H1 (cell line): ENCODE measurements around the gene CCNI. TPM values are rescaled to one million over a fixed set of nuclear protein-coding genes. Genes with fewer than 3 reads are reported as not detected.

Experiments used
- CTCF ChIA-PET: fragments of 300-600 bp; sonication (Branson Sonifier 250); formaldehyde crosslinking; loops from one replicate; lab custom pipeline; 2021; ENCODE audit not compliant: partially characterized antibody; lab: Charles Lee
- POLR2A ChIA-PET: fragments of 300-600 bp; sonication (Branson Sonifier 250); formaldehyde crosslinking; loops from one replicate; lab custom pipeline; 2021; ENCODE audit warnings: inconsistent platforms; ENCODE audit not compliant: partially characterized antibody; lab: Charles Lee
- DNase-seq, 2 experiments: peaks; one replicate each; pipeline versions ENCODE4 v3.0.0 to v3.0.0-alpha.2; 2010 to 2022; ENCODE audit warnings: low spot score in 2 of 2, low read depth in 1 of 2, mixed read lengths in 1 of 2
- FAIRE-seq: peaks from 2 replicates; lab custom pipeline; 2011; peaks lifted over from hg19 to GRCh38; lab: Jason Lieb, UNC
- H2AFZ ChIP-seq: 2 replicates; pipeline ENCODE4 v1.8.1; 2012; ENCODE audit warnings: low read length, inconsistent platforms
- H2AK5ac ChIP-seq: 2 replicates; pipeline ENCODE4 v1.6.1; 2013; ENCODE audit warnings: low read depth, low read length
- H2BK120ac ChIP-seq: replicated peaks from 2 replicates; pipeline ENCODE3; 2013; ENCODE audit warnings: low read depth, low read length, inconsistent platforms
- H2BK12ac ChIP-seq: 2 replicates; pipeline ENCODE4 v1.6.1; 2013; ENCODE audit warnings: low read depth, low read length
- H2BK15ac ChIP-seq: 2 replicates; pipeline ENCODE4 v1.6.1; 2013; ENCODE audit warnings: low read length
- H2BK20ac ChIP-seq: 2 replicates; pipeline ENCODE4 v1.6.1; 2013; ENCODE audit warnings: low read length
- H2BK5ac ChIP-seq: 2 replicates; pipeline ENCODE4 v1.6.1; 2013; ENCODE audit warnings: low read depth, low read length
- H3K14ac ChIP-seq: 2 replicates; pipeline ENCODE4 v1.6.1; 2013; ENCODE audit warnings: inconsistent platforms; ENCODE audit not compliant: insufficient read length
- H3K18ac ChIP-seq: 2 replicates; pipeline ENCODE4 v1.6.1; 2013; ENCODE audit warnings: low read length; ENCODE audit errors: extremely low read depth
- H3K23ac ChIP-seq: 2 replicates; pipeline ENCODE4 v1.6.1; 2013; ENCODE audit warnings: inconsistent platforms; ENCODE audit not compliant: insufficient read length
- H3K23me2 ChIP-seq: 2 replicates; pipeline ENCODE4 v1.6.1; 2013; ENCODE audit warnings: low read depth, low read length
- H3K27ac ChIP-seq: 2 replicates; pipeline ENCODE4 v1.6.1; 2011; ENCODE audit warnings: low read depth, low read length, inconsistent platforms
- H3K27me3 ChIP-seq, 4 experiments: replicated peaks in 1 of 4; 1 replicate in 1 of 4; 2 replicates in 3 of 4; pipeline versions ENCODE4 v1.6.1 to v1.8.1; 2011 to 2013; ENCODE audit warnings: low read length in 3 of 4, mild to moderate bottlenecking in 3 of 4, inconsistent platforms in 2 of 4, mixed read lengths in 2 of 4, moderate library complexity in 1 of 4; ENCODE audit not compliant: control insufficient read depth in 3 of 4, insufficient read depth in 3 of 4; ENCODE audit errors: extremely low read depth in 1 of 4
- H3K36me3 ChIP-seq, 4 experiments: 2 replicates each; pipeline versions ENCODE4 v1.6.1 to v1.8.1; 2011 to 2013; ENCODE audit warnings: mild to moderate bottlenecking in 4 of 4, low read length in 3 of 4, moderate library complexity in 2 of 4, control low read depth in 1 of 4, inconsistent platforms in 1 of 4; ENCODE audit not compliant: insufficient read depth in 4 of 4, control insufficient read depth in 2 of 4
- H3K4ac ChIP-seq: replicated peaks from 2 replicates; pipeline ENCODE3; 2013; ENCODE audit warnings: low read length, low read depth, mixed read lengths, inconsistent platforms; ENCODE audit not compliant: insufficient read length
- H3K4me1 ChIP-seq, 4 experiments: replicated peaks in 1 of 4; 1 replicate in 1 of 4; 2 replicates in 3 of 4; pipeline versions ENCODE4 v1.6.1 to v1.8.1; 2011 to 2013; ENCODE audit warnings: low read length in 3 of 4, inconsistent platforms in 2 of 4, mixed read lengths in 1 of 4; ENCODE audit not compliant: insufficient read depth in 4 of 4, control insufficient read depth in 3 of 4
- H3K4me2 ChIP-seq, 2 experiments: 2 replicates each; pipeline versions ENCODE4 v1.6.1 to v1.8.1; 2011 to 2013; ENCODE audit warnings: low read depth in 2 of 2, low read length in 2 of 2, control low read depth in 1 of 2, inconsistent platforms in 1 of 2, mild to moderate bottlenecking in 1 of 2; ENCODE audit not compliant: insufficient read depth in 1 of 2
- H3K4me3 ChIP-seq, 4 experiments: fragments of 200-600, 300-600 bp in 1 of 4; sonication (generic), shearing (Covaris generic), sonication (Bioruptor Twin) in 1 of 4; 2 replicates each; pipeline versions ENCODE4 v1.5.1 to v1.8.1; 2011 to 2016; ENCODE audit warnings: low read length in 4 of 4, low read depth in 3 of 4, control low read depth in 2 of 4, inconsistent platforms in 2 of 4, mild to moderate bottlenecking in 2 of 4, mixed read lengths in 1 of 4, moderate library complexity in 1 of 4; ENCODE audit not compliant: insufficient read depth in 2 of 4; ENCODE audit errors: extremely low read depth in 1 of 4
- H3K56ac ChIP-seq: replicated peaks from 2 replicates; pipeline ENCODE3; 2013; ENCODE audit warnings: low read depth, mild to moderate bottlenecking, mixed read lengths, low read length, inconsistent platforms; ENCODE audit not compliant: insufficient read length
- H3K79me1 ChIP-seq: 2 replicates; pipeline ENCODE4 v1.6.1; 2013; ENCODE audit warnings: low read depth, low read length, control low read depth
- H3K79me2 ChIP-seq, 2 experiments: 2 replicates each; pipeline versions ENCODE4 v1.6.1 to v1.8.1; 2012 to 2013; ENCODE audit warnings: low read length in 2 of 2, mild to moderate bottlenecking in 2 of 2, inconsistent platforms in 1 of 2; ENCODE audit not compliant: insufficient read depth in 2 of 2, control insufficient read depth in 1 of 2
- H3K9ac ChIP-seq, 4 experiments: replicated peaks in 1 of 4; 1 replicate in 1 of 4; 2 replicates in 3 of 4; pipeline versions ENCODE4 v1.6.1 to v1.8.1; 2011 to 2013; ENCODE audit warnings: low read depth in 3 of 4, low read length in 3 of 4, control low read depth in 2 of 4, mild to moderate bottlenecking in 2 of 4, moderate library complexity in 2 of 4, inconsistent platforms in 1 of 4; ENCODE audit errors: extremely low read depth in 1 of 4
- H3K9me3 ChIP-seq, 2 experiments: 2 replicates each; pipeline versions ENCODE4 v1.6.1 to v1.8.1; 2012 to 2013; ENCODE audit warnings: mild to moderate bottlenecking in 2 of 2, moderate library complexity in 2 of 2, control low read depth in 1 of 2, inconsistent platforms in 1 of 2, low read depth in 1 of 2, low read length in 1 of 2, mixed read lengths in 1 of 2; ENCODE audit not compliant: insufficient read depth in 2 of 2
- H4K20me1 ChIP-seq, 2 experiments: replicated peaks in 1 of 2; 2 replicates each; pipeline versions ENCODE3 to v1.8.1; 2011 to 2013; ENCODE audit warnings: inconsistent platforms in 2 of 2, low read length in 2 of 2, mild to moderate bottlenecking in 1 of 2; ENCODE audit not compliant: insufficient read depth in 2 of 2, control insufficient read depth in 1 of 2
- H4K5ac ChIP-seq: 2 replicates; pipeline ENCODE4 v1.6.1; 2013; ENCODE audit warnings: low read length, low read depth, mixed read lengths, inconsistent platforms; ENCODE audit not compliant: insufficient read length
- H4K8ac ChIP-seq: 2 replicates; pipeline ENCODE4 v1.8.0; 2013; ENCODE audit warnings: mild to moderate bottlenecking, moderate library complexity, low read length, inconsistent platforms; ENCODE audit not compliant: insufficient read depth; ENCODE audit errors: extremely low read depth
- H4K91ac ChIP-seq: replicated peaks from 2 replicates; pipeline ENCODE3; 2013; ENCODE audit warnings: low read length, mixed read lengths, inconsistent platforms; ENCODE audit not compliant: insufficient read length
- EZH2 ChIP-seq: fragments of 200-600 bp; sonication (generic); IDR thresholded peaks from 2 replicates; pipeline ENCODE4 v1.7.1; 2012; ENCODE audit warnings: low read depth, mild to moderate bottlenecking, moderate library complexity, low read length, inconsistent platforms; ENCODE audit not compliant: severe bottlenecking
- GABPA ChIP-seq: IDR thresholded peaks from 2 replicates; pipeline ENCODE4 v1.6.1; 2011; ENCODE audit warnings: mild to moderate bottlenecking, low read length, moderate library complexity, borderline replicate concordance; ENCODE audit not compliant: insufficient read depth
- RBBP5 ChIP-seq: IDR thresholded peaks from 2 replicates; pipeline ENCODE4 v1.7.1; 2012; ENCODE audit warnings: low read depth, mild to moderate bottlenecking, inconsistent platforms, low read length, moderate library complexity, borderline replicate concordance
- SAP30 ChIP-seq: fragments of 300-600 bp; sonication (generic); IDR thresholded peaks from 2 replicates; pipeline ENCODE4 v1.7.1; 2012; ENCODE audit warnings: low read length, moderate library complexity, mild to moderate bottlenecking, inconsistent platforms; ENCODE audit not compliant: insufficient read depth, insufficient replicate concordance
- TAF7 ChIP-seq: optimal IDR thresholded peaks from 2 replicates; pipeline ENCODE3; 2011; ENCODE audit warnings: low read depth, mild to moderate bottlenecking, inconsistent platforms, low read length, moderate library complexity, borderline replicate concordance
- WGBS, 2 experiments: shearing (Covaris generic) in 1 of 2; methylation state at CpG; one replicate each; pipeline versions ENCODE4 v1.1.6 to v1.1.7; 2013 to 2015; ENCODE audit warnings: low lambda C conversion rate in 2 of 2, mixed read lengths in 2 of 2, inconsistent platforms in 1 of 2, low coverage in 1 of 2, missing lambda C conversion rate in 1 of 2; ENCODE audit not compliant: insufficient replicate concordance in 2 of 2, insufficient coverage in 1 of 2, insufficient read length in 1 of 2; ENCODE audit errors: extremely low coverage in 1 of 2, missing lambda C conversion rate in 1 of 2; 5-methylcytosine and 5-hydroxymethylcytosine counted together
- polyA plus RNA-seq, 7 experiments: library from polyadenylated mRNA; depleted of rRNA in 3 of 7; stranded (reverse) in 5 of 7; unstranded in 2 of 7; fragments of >200 nt in 5 of 7; fragments of 200-250 nt in 2 of 7; gene quantifications; 1 replicate in 5 of 7; 2 replicates in 1 of 7; 4 replicates in 1 of 7; pipeline versions ENCODE4 v1.2.1 to v1.2.3, GENCODE V29; 2011 to 2013; ENCODE audit warnings: missing spikeins in 2 of 7, mixed read lengths in 2 of 7
- total RNA-seq: library from RNA; stranded (reverse); fragmentation: NEBNext Ultra II Directional; extraction: Animal tissue kit (Norgen Biotek cat#: 25700); gene quantifications from 2 replicates; pipeline ENCODE4 v1.2.1, GENCODE V29; 2021

CCNI gene
- total and polyA plus RNA-seq, 2 of the 8 experiments (the other 6 are each of a cell fraction or from before 2014, with no cell fraction given), result 97.8 to 234 TPM

DNA sequence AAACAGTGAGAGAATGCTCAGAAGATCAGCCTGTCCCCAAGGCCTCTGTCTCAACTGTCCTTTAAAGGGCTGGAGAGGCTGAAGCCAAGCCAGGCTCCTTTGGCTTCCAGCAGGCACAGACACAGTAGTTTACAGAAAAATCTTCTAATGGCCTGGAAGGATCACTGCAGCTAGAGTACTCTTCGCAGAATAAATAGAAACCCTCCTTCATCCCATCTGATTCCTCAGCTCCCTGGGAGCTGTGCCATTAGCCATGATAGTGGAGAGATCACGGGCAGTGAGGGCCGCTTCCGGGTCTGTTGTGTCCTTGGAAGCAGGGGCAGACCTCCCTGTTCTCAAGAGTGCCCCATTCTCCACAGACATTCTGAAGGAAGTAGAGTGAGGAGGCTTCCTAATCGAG lies 63.1 kb downstream of the CCNI start:
- Histone ChIP-seq H3K9ac (no peak overlapping the region), H3K27me3 (no peaks in the 10 kb centered on the region), H3K4me2 (no peak overlapping the region), H2AFZ (no peak overlapping the region), H2BK5ac (no peak overlapping the region), H2BK20ac (peak overlapping the region; percentile 11; the same call in 1 of the 2 replicates), H3K79me1 (no peaks in the 10 kb centered on the region), H3K18ac (no peak overlapping the region), H3K56ac (no peak overlapping the region), H3K23ac (no peak overlapping the region), H3K4me3 (no peak overlapping the region), H3K14ac (no peak overlapping the region), H4K91ac (no peak overlapping the region), H3K79me2 (no peaks in the 10 kb centered on the region), H3K23me2 (no peaks in the 10 kb centered on the region), H3K4me1 (peaks cover 2 to 20% (median 13%) of the 10 kb centered on the region in 4 experiments), H2BK120ac (no peak overlapping the region), H2BK15ac (no peak overlapping the region), H4K20me1 (peaks cover 0 to 3% of the 10 kb centered on the region in 2 experiments), H4K5ac (no peak overlapping the region), H2AK5ac (no peak overlapping the region), H3K4ac (no peak overlapping the region), H2BK12ac (no peak overlapping the region), H4K8ac (no peak overlapping the region), H3K36me3 (peaks cover 0 to 11% (median 2%) of the 10 kb centered on the region in 4 experiments; a peak in 2 of 8 replicates), H3K9me3 (no peaks in the 10 kb centered on the region), H3K27ac (no peak overlapping the region)
- DNase-seq, result no peak
- CTCF ChIA-PET, result interaction anchor here (0.6 to 0.7 kb wide), 4 partner anchors 19 to 544 kb away, joined by 3 to 4 read pairs (median 3); no protein-coding TSS in a partner anchor
- 83% methylated on average over 5 of the region's 5 CpGs; no CpG with 5 or more reads in 1 of the 2 experiments for WGBS, 2 experiments
- TF ChIP-seq TAF7 (no peak), SAP30 (no peak), GABPA (no peak), RBBP5 (no peak), EZH2 (no peak)
- POLR2A ChIA-PET, result no interaction called here
- no peak for FAIRE-seq
